Trophoblast cell (in vitro differentiated cells and primary cell): Measurements from ENCODE around the gene ESRRG.

Experiments used
- DNase-seq, 2 donors: peaks; one replicate each; pipeline ENCODE4 v3.0.0-alpha.2; 2016
- H2AFZ ChIP-seq: 2 replicates; pipeline ENCODE4 v1.6.1; 2013; ENCODE audit warnings: low read length, moderate library complexity, mild to moderate bottlenecking; ENCODE audit not compliant: insufficient read depth, poor library complexity
- H2AK5ac ChIP-seq: 2 replicates; pipeline ENCODE4 v1.6.1; 2013; ENCODE audit warnings: mild to moderate bottlenecking, low read length
- H2BK120ac ChIP-seq: 2 replicates; pipeline ENCODE4 v1.6.1; 2013; ENCODE audit warnings: low read length, mild to moderate bottlenecking, moderate library complexity; ENCODE audit not compliant: insufficient read depth, poor library complexity
- H2BK12ac ChIP-seq: 2 replicates; pipeline ENCODE4 v1.6.1; 2013; ENCODE audit warnings: mild to moderate bottlenecking, low read length, moderate library complexity
- H2BK5ac ChIP-seq: 2 replicates; pipeline ENCODE4 v1.6.1; 2013; ENCODE audit warnings: low read length, low read depth, moderate library complexity, mild to moderate bottlenecking; ENCODE audit not compliant: poor library complexity
- H3K14ac ChIP-seq: 2 replicates; pipeline ENCODE4 v1.6.1; 2013; ENCODE audit warnings: mild to moderate bottlenecking, low read length
- H3K18ac ChIP-seq: 2 replicates; pipeline ENCODE4 v1.6.1; 2013; ENCODE audit warnings: mild to moderate bottlenecking, low read length
- H3K23ac ChIP-seq: 2 replicates; pipeline ENCODE4 v1.6.1; 2013; ENCODE audit warnings: low read length
- H3K27ac ChIP-seq: 2 replicates; pipeline ENCODE4 v1.5.1; 2013; ENCODE audit warnings: low read depth, mild to moderate bottlenecking, inconsistent platforms, low read length, moderate library complexity
- H3K27me3 ChIP-seq: 2 replicates; pipeline ENCODE4 v1.6.1; 2013; ENCODE audit warnings: inconsistent platforms, mild to moderate bottlenecking, low read length, moderate library complexity; ENCODE audit not compliant: insufficient read depth
- H3K36me3 ChIP-seq, 2 experiments: 1 replicate in 1 of 2; 2 replicates in 1 of 2; pipeline ENCODE4 v1.6.1; 2013; ENCODE audit warnings: low read length in 2 of 2, mild to moderate bottlenecking in 2 of 2, moderate library complexity in 1 of 2; ENCODE audit not compliant: insufficient read depth in 2 of 2, control insufficient read depth in 1 of 2
- H3K4ac ChIP-seq: 2 replicates; pipeline ENCODE4 v1.6.1; 2013; ENCODE audit warnings: low read depth, mild to moderate bottlenecking, low read length, moderate library complexity
- H3K4me1 ChIP-seq, 2 experiments: 1 replicate in 1 of 2; 2 replicates in 1 of 2; pipeline ENCODE4 v1.6.1; 2013; ENCODE audit warnings: low read length in 2 of 2, mild to moderate bottlenecking in 2 of 2, moderate library complexity in 1 of 2; ENCODE audit not compliant: insufficient read depth in 2 of 2, control insufficient read depth in 1 of 2
- H3K4me2 ChIP-seq: 2 replicates; pipeline ENCODE4 v1.6.1; 2013; ENCODE audit warnings: inconsistent platforms, mild to moderate bottlenecking, low read length, moderate library complexity
- H3K4me3 ChIP-seq: 2 replicates; pipeline ENCODE4 v1.5.1; 2013; ENCODE audit warnings: mild to moderate bottlenecking, low read depth, low read length, inconsistent platforms
- H3K79me1 ChIP-seq: one replicate; pipeline ENCODE4 v1.6.1; 2013; ENCODE audit warnings: low read length
- H3K79me2 ChIP-seq: 2 replicates; pipeline ENCODE4 v1.6.1; 2013; ENCODE audit warnings: low read length, mild to moderate bottlenecking; ENCODE audit not compliant: control insufficient read depth, insufficient read depth, poor library complexity
- H3K9ac ChIP-seq: 2 replicates; pipeline ENCODE4 v1.6.1; 2013; ENCODE audit warnings: mild to moderate bottlenecking, low read length
- H3K9me3 ChIP-seq: 2 replicates; pipeline ENCODE4 v1.6.1; 2013; ENCODE audit warnings: low read depth, mild to moderate bottlenecking, control low read depth, inconsistent platforms, low read length; ENCODE audit not compliant: insufficient read depth
- H4K12ac ChIP-seq: 2 replicates; pipeline ENCODE4 v1.6.1; 2013; ENCODE audit warnings: low read depth, mild to moderate bottlenecking, low read length, moderate library complexity
- H4K8ac ChIP-seq: 2 replicates; pipeline ENCODE4 v1.6.1; 2013; ENCODE audit warnings: low read depth, mild to moderate bottlenecking, low read length, moderate library complexity
- H4K91ac ChIP-seq: one replicate; pipeline ENCODE4 v1.6.1; 2013; ENCODE audit warnings: low read depth, mild to moderate bottlenecking, low read length, moderate library complexity
- WGBS: extraction: QIAGEN DNeasy Blood & Tissue Kit; methylation state at CpG from one replicate; pipeline ENCODE4 v1.1.7; 2013; ENCODE audit warnings: missing lambda C conversion rate; ENCODE audit not compliant: insufficient read length, insufficient coverage; ENCODE audit errors: extremely low coverage; 5-methylcytosine and 5-hydroxymethylcytosine counted together

ESRRG gene

GRCh38 chr1:216498277-216498676, 225.0 kb downstream of the ESRRG start:
- H3K79me1 ChIP-seq, result no peaks in the 10 kb centered on the region
- H3K14ac ChIP-seq, result no peak overlapping the region
- no peak overlapping the region for H3K27ac ChIP-seq
- H3K9ac ChIP-seq, result no peak overlapping the region
- no peak overlapping the region for H3K4me3 ChIP-seq
- H3K23ac ChIP-seq, result no peak overlapping the region
- H3K27me3 ChIP-seq, result no peaks in the 10 kb centered on the region
- no peak overlapping the region for H2BK12ac ChIP-seq
- no peaks in the 10 kb centered on the region for H3K4me1 ChIP-seq
- H3K9me3 ChIP-seq, result no peaks in the 10 kb centered on the region
- no CpG with 5 or more reads among the region's 2 CpGs for WGBS
- H4K91ac ChIP-seq, result no peak overlapping the region
- no peak overlapping the region for H4K8ac ChIP-seq
- DNase-seq, result no peak
- no peaks in the 10 kb centered on the region for H3K36me3 ChIP-seq
- H2AFZ ChIP-seq, result no peak overlapping the region
- H3K18ac ChIP-seq, result no peak overlapping the region
- no peaks in the 10 kb centered on the region for H3K79me2 ChIP-seq
- H3K4me2 ChIP-seq, result no peak overlapping the region
- H2AK5ac ChIP-seq, result no peak overlapping the region
- no peak overlapping the region for H2BK120ac ChIP-seq
- no peak overlapping the region for H4K12ac ChIP-seq
- no peak overlapping the region for H3K4ac ChIP-seq
- H2BK5ac ChIP-seq, result no peak overlapping the region

- Histone ChIP-seq H3K18ac (no peak overlapping the region), H4K91ac (no peak overlapping the region), H3K23ac (no peak overlapping the region), H3K14ac (no peak overlapping the region), H3K27ac (no peak overlapping the region), H3K36me3 (no peaks in the 10 kb centered on the region), H2BK120ac (no peak overlapping the region), H3K9me3 (peaks cover 2% of the 10 kb centered on the region), H3K4ac (no peak overlapping the region), H4K12ac (no peak overlapping the region), H2BK5ac (no peak overlapping the region), H3K79me2 (no peaks in the 10 kb centered on the region), H3K27me3 (no peaks in the 10 kb centered on the region), H3K4me3 (no peak overlapping the region), H2AFZ (no peak overlapping the region), H3K4me1 (no peaks in the 10 kb centered on the region), H4K8ac (no peak overlapping the region), H3K9ac (no peak overlapping the region), H2AK5ac (no peak overlapping the region), H3K79me1 (no peaks in the 10 kb centered on the region), H2BK12ac (no peak overlapping the region), H3K4me2 (no peak overlapping the region)
- no peak for DNase-seq
- no CpG with 5 or more reads among the region's 1 CpG for WGBS
These were observed 238.2 kb downstream of the ESRRG start for GRCh38 chr1:216485042-216485441.

GRCh38 chr1:216483672-216484401, 239.4 kb downstream of the ESRRG start:
- no peak overlapping the region for H3K14ac ChIP-seq
- H3K4me1 ChIP-seq, result no peaks in the 10 kb centered on the region
- WGBS, result no CpG with 5 or more reads among the region's 1 CpG
- peaks cover 2% of the 10 kb centered on the region for H3K9me3 ChIP-seq
- no peak overlapping the region for H3K4me3 ChIP-seq
- no peak overlapping the region for H3K27ac ChIP-seq
- no peaks in the 10 kb centered on the region for H3K36me3 ChIP-seq
- no peak overlapping the region for H4K12ac ChIP-seq
- no peak overlapping the region for H4K8ac ChIP-seq
- no peak overlapping the region for H3K9ac ChIP-seq
- no peak overlapping the region for H3K23ac ChIP-seq
- H2AFZ ChIP-seq, result no peak overlapping the region
- no peaks in the 10 kb centered on the region for H3K27me3 ChIP-seq
- H3K79me1 ChIP-seq, result no peaks in the 10 kb centered on the region
- no peak overlapping the region for H2BK120ac ChIP-seq
- H3K79me2 ChIP-seq, result no peaks in the 10 kb centered on the region
- H4K91ac ChIP-seq, result no peak overlapping the region
- no peak overlapping the region for H2BK12ac ChIP-seq
- H3K4me2 ChIP-seq, result no peak overlapping the region
- no peak for DNase-seq
- H2AK5ac ChIP-seq, result no peak overlapping the region
- no peak overlapping the region for H2BK5ac ChIP-seq
- no peak overlapping the region for H3K18ac ChIP-seq
- no peak overlapping the region for H3K4ac ChIP-seq

- H3K23ac ChIP-seq, result no peak overlapping the region
- no peak overlapping the region for H3K27ac ChIP-seq
- no peak overlapping the region for H3K9ac ChIP-seq
- H3K36me3 ChIP-seq, result no peaks in the 10 kb centered on the region
- no peak overlapping the region for H2AK5ac ChIP-seq
- no peak overlapping the region for H3K4me2 ChIP-seq
- no peak overlapping the region for H3K18ac ChIP-seq
- no peak overlapping the region for H2BK120ac ChIP-seq
- H4K12ac ChIP-seq, result no peak overlapping the region
- H2BK12ac ChIP-seq, result no peak overlapping the region
- H3K27me3 ChIP-seq, result no peaks in the 10 kb centered on the region
- no peak overlapping the region for H3K14ac ChIP-seq
- WGBS, result no CpG with 5 or more reads among the region's 3 CpGs
- no peak for DNase-seq
- no peak overlapping the region for H4K91ac ChIP-seq
- no peaks in the 10 kb centered on the region for H3K4me1 ChIP-seq
- H2BK5ac ChIP-seq, result no peak overlapping the region
- no peak overlapping the region for H2AFZ ChIP-seq
- no peak overlapping the region for H3K4ac ChIP-seq
- H3K79me2 ChIP-seq, result no peaks in the 10 kb centered on the region
- no peaks in the 10 kb centered on the region for H3K79me1 ChIP-seq
- no peak overlapping the region for H4K8ac ChIP-seq
- no peak overlapping the region for H3K4me3 ChIP-seq
- H3K9me3 ChIP-seq, result peaks cover 2% of the 10 kb centered on the region
These were observed 240.6 kb downstream of the ESRRG start for GRCh38 chr1:216482620-216483019.
